ENCODE measurements around the gene RALGDS. TPM values are rescaled to one million over a fixed set of nuclear protein-coding genes. Genes with fewer than 3 reads are reported as not detected.

The RALGDS gene
- total RNA-seq, 1 donor from 2014 or later, result 64.8 TPM

DNA sequence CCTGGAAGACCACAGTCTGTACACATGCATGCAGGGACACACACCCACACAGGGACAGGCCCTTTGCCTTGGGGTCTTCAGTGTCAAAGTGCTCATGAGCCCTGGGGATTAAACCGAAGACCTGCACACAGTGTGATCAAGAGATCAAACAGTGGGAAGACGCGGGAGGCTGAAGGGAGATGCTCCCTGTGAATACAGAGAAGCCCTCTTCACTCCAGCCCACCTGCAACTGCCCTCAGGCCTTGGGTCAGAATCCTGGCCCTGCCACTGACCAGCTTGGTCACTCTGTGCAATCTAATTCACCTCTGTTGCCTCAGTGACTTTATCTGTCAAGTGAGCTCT, 2.9 kb downstream of the RALGDS start:
- H3K4me3 Mint-ChIP-seq, result peak overlapping the region; percentile 32
- H3K36me3 Mint-ChIP-seq, result no peaks in the 10 kb centered on the region
- H3K9me3 Mint-ChIP-seq, result no peaks in the 10 kb centered on the region
- peak overlapping the region; percentile 84 for H3K27ac Mint-ChIP-seq
- H3K4me1 Mint-ChIP-seq (ENCODE audit: unreplicated experiment), result peaks cover 53% of the 10 kb centered on the region
- no peaks in the 10 kb centered on the region for H3K27me3 Mint-ChIP-seq
- TF ChIP-seq, protein P1, sequence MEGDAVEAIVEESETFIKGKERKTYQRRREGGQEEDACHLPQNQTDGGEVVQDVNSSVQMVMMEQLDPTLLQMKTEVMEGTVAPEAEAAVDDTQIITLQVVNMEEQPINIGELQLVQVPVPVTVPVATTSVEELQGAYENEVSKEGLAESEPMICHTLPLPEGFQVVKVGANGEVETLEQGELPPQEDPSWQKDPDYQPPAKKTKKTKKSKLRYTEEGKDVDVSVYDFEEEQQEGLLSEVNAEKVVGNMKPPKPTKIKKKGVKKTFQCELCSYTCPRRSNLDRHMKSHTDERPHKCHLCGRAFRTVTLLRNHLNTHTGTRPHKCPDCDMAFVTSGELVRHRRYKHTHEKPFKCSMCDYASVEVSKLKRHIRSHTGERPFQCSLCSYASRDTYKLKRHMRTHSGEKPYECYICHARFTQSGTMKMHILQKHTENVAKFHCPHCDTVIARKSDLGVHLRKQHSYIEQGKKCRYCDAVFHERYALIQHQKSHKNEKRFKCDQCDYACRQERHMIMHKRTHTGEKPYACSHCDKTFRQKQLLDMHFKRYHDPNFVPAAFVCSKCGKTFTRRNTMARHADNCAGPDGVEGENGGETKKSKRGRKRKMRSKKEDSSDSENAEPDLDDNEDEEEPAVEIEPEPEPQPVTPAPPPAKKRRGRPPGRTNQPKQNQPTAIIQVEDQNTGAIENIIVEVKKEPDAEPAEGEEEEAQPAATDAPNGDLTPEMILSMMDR (conservative IDR thresholded peaks at IDR 0.05), result no peak
- no peak for DNase-seq (ENCODE audit: extremely low spot score, unreplicated experiment)

GRCh38 chr9:133117271-133118178, 3.5 kb downstream of the RALGDS start:
- no peak for DNase-seq (ENCODE audit: extremely low spot score, unreplicated experiment)
- Mint-ChIP-seq H3K4me1 (ENCODE audit: unreplicated experiment) (peaks cover 46% of the 10 kb centered on the region), H3K27me3 (no peaks in the 10 kb centered on the region), H3K4me3 (peak overlapping the region; percentile 32), H3K36me3 (no peaks in the 10 kb centered on the region), H3K9me3 (no peaks in the 10 kb centered on the region), H3K27ac (peak overlapping the region; percentile 65)
- TF ChIP-seq, protein P1 (conservative IDR thresholded peaks at IDR 0.05), result no peak

DNA sequence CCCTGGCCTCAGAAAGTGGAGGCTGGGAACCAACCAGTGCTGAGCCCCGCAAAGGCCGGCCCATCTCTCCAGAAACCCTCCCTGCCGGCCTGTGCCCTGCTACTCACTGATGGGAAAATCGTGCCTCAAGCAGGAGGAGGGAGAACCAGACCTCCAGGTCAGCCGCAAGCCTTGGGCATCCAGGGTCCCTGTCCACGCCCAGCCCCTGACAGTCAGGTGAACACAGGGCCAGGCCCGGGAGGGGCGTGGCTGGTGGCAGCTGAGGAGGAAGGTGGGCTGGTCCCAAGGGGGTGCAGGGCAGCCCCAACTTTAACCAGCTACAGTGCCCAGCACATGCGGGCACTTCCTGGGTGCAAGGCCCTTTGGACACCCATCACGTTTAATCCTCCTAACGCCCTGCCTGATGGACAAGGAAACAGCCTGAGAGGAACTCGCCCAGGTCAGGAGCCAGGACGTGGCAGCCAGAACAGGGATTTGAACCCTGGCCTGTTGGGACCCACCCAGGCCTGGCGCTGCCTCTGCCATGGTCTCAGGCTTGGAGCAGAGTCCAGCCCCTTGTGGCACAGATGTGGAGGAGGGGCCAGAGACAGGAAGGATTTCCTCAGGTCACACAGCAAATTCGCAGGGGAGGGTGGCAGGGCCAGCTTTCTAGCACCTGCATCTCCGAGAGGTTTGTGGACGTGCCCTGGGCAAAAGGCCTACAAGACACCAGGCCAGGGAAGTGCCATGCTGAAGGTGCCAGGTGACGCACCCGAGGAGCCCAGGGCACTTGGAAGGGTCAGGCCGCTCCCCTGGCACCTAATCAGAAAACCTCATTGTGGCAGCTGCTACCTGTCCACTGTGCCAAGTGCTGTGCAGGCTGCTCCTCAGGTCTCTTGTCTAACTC, 4.5 kb downstream of the RALGDS start:
- Mint-ChIP-seq H3K27ac (no peak overlapping the region), H3K27me3 (no peaks in the 10 kb centered on the region), H3K36me3 (no peaks in the 10 kb centered on the region), H3K4me3 (no peak overlapping the region), H3K9me3 (no peaks in the 10 kb centered on the region), H3K4me1 (ENCODE audit: unreplicated experiment) (peaks cover 37% of the 10 kb centered on the region)
- TF ChIP-seq, protein P1 (conservative IDR thresholded peaks at IDR 0.05), result no peak
- no peak for DNase-seq (ENCODE audit: extremely low spot score, unreplicated experiment)

DNA sequence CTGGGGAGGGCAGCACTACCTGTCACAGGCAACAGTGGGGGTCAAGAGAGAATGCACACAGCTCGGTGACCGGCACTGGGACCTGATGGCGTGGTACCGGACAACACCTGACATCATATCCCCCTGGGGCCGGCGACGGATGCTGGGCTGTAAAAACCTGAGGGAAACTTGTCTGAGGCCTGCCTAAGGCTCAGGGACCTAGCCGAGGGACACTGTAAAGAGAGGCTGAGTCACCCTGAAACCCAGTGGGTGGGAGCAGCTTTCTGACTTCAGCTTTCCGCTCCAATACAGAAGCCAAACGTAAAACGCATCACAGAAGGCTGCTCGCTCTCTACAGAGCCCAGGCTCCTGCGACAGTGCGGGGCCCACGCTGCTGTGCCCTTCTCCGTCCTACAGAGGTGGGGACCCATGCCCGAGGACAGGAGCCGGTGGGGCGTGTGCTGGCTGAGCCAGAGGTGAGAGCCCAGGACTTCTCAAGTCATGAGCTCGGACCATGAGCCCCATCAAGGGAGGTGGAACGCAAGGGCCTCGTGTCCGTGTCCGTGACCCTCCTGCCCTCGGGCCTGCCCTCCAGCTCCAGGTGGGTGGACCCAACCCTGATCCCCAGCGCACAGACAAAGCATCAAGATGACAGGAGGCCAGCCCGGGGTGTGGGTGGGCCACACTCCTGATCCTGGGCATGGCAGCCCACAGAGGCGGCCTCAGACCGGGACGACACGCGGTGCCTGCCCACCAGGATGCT, 5.3 kb downstream of the RALGDS start:
- no peak for DNase-seq (ENCODE audit: extremely low spot score, unreplicated experiment)
- Mint-ChIP-seq H3K4me1 (ENCODE audit: unreplicated experiment) (peaks cover 35% of the 10 kb centered on the region), H3K27ac (peak overlapping the region; percentile 77), H3K4me3 (no peak overlapping the region), H3K27me3 (no peaks in the 10 kb centered on the region), H3K36me3 (no peaks in the 10 kb centered on the region), H3K9me3 (no peaks in the 10 kb centered on the region)
- TF ChIP-seq, protein P1 (conservative IDR thresholded peaks at IDR 0.05), result no peak

GRCh38 chr9:133114886-133115603, 6.0 kb downstream of the RALGDS start:
- Mint-ChIP-seq H3K27ac (peak overlapping the region; percentile 81), H3K9me3 (no peaks in the 10 kb centered on the region), H3K36me3 (no peaks in the 10 kb centered on the region), H3K4me1 (ENCODE audit: unreplicated experiment) (peaks cover 34% of the 10 kb centered on the region), H3K4me3 (peak overlapping the region; percentile 34), H3K27me3 (no peaks in the 10 kb centered on the region)
- DNase-seq (ENCODE audit: extremely low spot score, unreplicated experiment), result no peak
- TF ChIP-seq, protein P1 (conservative IDR thresholded peaks at IDR 0.05), result no peak
